ENCODE results near the gene GDF11. TPM values are rescaled to one million over a fixed set of nuclear protein-coding genes. Genes with fewer than 3 reads are reported as not detected.

GDF11 gene
- total and polyA plus RNA-seq, 2 of the 8 experiments (the other 6 are each of a cell fraction or from before 2014, with no cell fraction given): 12.1 to 15.1 TPM

DNA sequence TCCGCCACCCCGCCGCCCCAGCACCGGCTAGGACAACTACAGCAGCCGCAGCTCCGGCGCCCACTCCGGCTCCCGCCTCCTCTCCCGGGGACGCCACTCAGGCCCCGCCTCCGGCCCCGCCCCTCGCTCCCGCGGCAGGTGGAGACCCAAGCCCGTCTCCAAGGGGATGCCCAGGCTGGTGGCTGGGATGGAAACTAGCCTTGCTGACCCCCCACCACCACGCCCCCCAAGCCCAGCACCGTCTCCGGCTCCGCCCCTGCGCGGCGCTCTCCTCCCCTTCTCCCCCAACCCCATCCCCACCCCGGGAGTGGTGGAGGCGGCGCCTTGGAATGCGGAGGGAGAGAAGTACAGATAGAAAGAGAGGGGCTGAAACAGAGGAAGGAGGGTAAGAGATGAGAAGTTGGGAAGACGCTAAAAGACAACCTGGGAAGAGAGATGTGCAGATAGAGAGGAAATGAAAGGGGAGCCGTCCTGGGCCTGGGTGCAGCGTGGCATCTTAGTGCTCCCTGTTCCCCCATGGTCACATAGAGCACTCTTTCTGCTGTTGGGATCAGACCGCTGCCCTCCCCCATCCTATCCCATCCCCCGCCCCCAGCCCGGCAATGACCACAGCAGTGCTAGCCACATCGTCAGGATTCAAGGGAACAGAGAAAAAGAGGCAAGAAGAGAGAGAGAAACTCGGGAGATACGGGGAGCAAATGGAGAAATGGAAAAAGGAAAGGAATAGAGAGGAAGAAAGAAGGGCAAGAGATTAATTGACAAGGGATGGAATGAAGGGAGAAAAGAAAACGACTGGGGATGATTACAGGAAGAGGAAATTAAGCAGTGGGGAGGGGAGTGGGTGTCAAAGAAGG is 34.9 kb upstream of the GDF11 start, which contains the start of gene ITGA7 (continued):
- TF ChIP-seq TEAD4 (IDR thresholded peaks at IDR 0.05; ENCODE audit: low read depth, low read length) (peak; percentile 77), CHD2 (IDR thresholded peaks at IDR 0.05; ENCODE audit: low read length) (no peak), POU5F1 (IDR thresholded peaks at IDR 0.05; ENCODE audit: low read depth, low read length) (0 out of 2 replicates have a peak, but pooled peaks have one; percentile 9), CREB1 (IDR thresholded peaks at IDR 0.05) (0 out of 2 replicates have a peak, but pooled peaks have one; percentile 14)
- TF ChIP-seq, protein P1, sequence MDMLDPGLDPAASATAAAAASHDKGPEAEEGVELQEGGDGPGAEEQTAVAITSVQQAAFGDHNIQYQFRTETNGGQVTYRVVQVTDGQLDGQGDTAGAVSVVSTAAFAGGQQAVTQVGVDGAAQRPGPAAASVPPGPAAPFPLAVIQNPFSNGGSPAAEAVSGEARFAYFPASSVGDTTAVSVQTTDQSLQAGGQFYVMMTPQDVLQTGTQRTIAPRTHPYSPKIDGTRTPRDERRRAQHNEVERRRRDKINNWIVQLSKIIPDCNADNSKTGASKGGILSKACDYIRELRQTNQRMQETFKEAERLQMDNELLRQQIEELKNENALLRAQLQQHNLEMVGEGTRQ (IDR thresholded peaks at IDR 0.05; ENCODE audit: low read length): no peak

All from H1 (cell line).